ENCODE results near the gene SLC25A25. TPM values are rescaled to one million over a fixed set of nuclear protein-coding genes. Genes with fewer than 3 reads are reported as not detected.
"Not testable (repeated sequence)": the region's sequence is repeated elsewhere in the genome, so short reads cannot be mapped to it uniquely, and the experiment has no call there.

Gene SLC25A25
- total and polyA plus RNA-seq, 5 donors from 2014 or later, result 11.3 to 13.8 (median 12.0) TPM

DNA sequence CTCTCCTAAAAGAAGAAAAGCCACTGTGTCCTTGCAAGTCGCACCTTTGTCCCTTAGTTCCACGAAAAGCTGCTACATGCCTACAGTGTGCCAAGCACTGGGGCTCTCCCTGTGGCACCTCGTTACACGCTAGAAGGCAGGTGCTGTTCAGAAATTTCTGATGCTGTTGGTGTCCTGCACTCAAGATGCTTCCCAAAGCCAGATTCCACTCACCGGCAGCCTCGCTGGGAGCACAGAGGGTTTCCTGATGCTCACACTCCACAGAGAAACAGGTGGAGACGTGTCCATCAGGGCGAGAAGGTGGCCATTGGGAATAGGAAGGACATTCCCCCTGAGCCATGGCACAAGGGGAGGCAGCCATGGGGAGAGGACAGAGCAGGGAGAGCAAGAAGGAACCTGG, 63.3 kb downstream of the SLC25A25 start:
- not testable (repeated sequence) for H3K27me3 ChIP-seq (ENCODE audit: control insufficient read depth, insufficient read depth, low read length); DNase-seq; H3K9me3 Mint-ChIP-seq; ATAC-seq (ENCODE audit: low read depth in 2 of 2); H3K36me3 ChIP-seq (ENCODE audit: control insufficient read depth, insufficient read depth, low read length); H3K36me3 Mint-ChIP-seq; H3K27ac Mint-ChIP-seq; H3K9me3 ChIP-seq (ENCODE audit: control insufficient read depth in 2 of 2, low read length in 2 of 2); H3K27ac ChIP-seq (ENCODE audit: insufficient read depth, low read length, poor library complexity, severe bottlenecking); H3K4me3 ChIP-seq (ENCODE audit: low read depth, low read length)
- H3K4me1 ChIP-seq (ENCODE audit: control insufficient read depth, insufficient read depth, low read length, poor library complexity, severe bottlenecking), result peaks cover 20% of the 10 kb centered on the region
- Mint-ChIP-seq H3K4me3 (peak overlapping the region in 2 of 4 donors; percentile 21 to 100), H3K27me3 (peaks cover 41% of the 10 kb centered on the region), H3K4me1 (peaks cover 7 to 26% (median 16%) of the 10 kb centered on the region in 4 donors)

DNA sequence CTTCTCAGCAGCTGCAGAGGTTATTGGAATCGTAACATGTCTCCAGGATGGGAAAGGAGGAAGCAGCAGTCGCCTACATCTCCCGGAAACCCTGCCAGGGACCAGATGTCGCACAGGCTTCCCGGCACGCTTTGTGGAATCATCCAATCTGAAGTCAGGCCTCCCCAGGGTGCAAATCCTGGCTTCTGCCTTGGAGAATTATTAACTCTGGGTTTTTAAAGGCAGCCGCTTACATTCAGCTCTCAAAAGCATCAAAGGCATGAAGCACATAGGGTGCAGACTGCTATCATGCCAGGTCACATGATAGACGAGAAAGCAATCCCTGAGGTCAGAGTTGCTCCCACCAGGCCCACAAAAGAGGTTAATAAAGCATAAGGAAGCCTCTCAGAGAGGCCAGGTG, 64.1 kb downstream of the SLC25A25 start:
- ATAC-seq (ENCODE audit: low read depth in 2 of 2); H3K36me3 Mint-ChIP-seq; DNase-seq; H3K4me3 Mint-ChIP-seq; H3K4me3 ChIP-seq (ENCODE audit: low read depth, low read length); H3K27ac ChIP-seq (ENCODE audit: insufficient read depth, low read length, poor library complexity, severe bottlenecking); H3K27me3 ChIP-seq (ENCODE audit: control insufficient read depth, insufficient read depth, low read length); H3K36me3 ChIP-seq (ENCODE audit: control insufficient read depth, insufficient read depth, low read length); H3K27ac Mint-ChIP-seq; H3K9me3 ChIP-seq (ENCODE audit: control insufficient read depth in 2 of 2, low read length in 2 of 2); H3K9me3 Mint-ChIP-seq: not testable (repeated sequence)
- Mint-ChIP-seq H3K27me3 (peaks cover 45% of the 10 kb centered on the region), H3K4me1 (peaks cover 7 to 25% (median 14%) of the 10 kb centered on the region in 4 donors)
- H3K4me1 ChIP-seq (ENCODE audit: control insufficient read depth, insufficient read depth, low read length, poor library complexity, severe bottlenecking), result peaks cover 12% of the 10 kb centered on the region

DNA sequence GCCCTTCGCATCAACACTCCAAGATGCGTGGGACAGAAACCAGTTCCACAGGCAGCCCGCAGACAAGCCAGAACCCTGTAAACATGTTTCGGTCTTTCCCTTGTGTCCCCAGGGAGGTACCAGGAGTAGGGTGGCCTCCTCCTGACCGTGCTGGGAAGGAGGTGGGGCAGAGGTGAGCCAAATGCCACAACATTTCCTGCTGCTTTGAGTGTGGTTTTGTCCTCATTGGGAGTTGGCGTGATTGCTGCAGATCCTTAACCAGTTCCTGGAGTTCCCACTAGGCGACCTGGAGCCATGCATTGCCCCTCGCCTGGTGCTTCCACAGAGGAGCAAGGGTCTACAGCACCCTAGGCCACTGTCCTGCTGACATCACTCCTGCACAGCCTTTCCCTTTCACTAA, 67.5 kb downstream of the SLC25A25 start:
- not testable (repeated sequence) for H3K4me1 Mint-ChIP-seq; H3K27me3 ChIP-seq (ENCODE audit: control insufficient read depth, insufficient read depth, low read length); H3K4me1 ChIP-seq (ENCODE audit: control insufficient read depth, insufficient read depth, low read length, poor library complexity, severe bottlenecking); H3K4me3 Mint-ChIP-seq; H3K9me3 ChIP-seq (ENCODE audit: control insufficient read depth in 2 of 2, low read length in 2 of 2); H3K4me3 ChIP-seq (ENCODE audit: low read depth, low read length); H3K36me3 Mint-ChIP-seq; H3K36me3 ChIP-seq (ENCODE audit: control insufficient read depth, insufficient read depth, low read length); H3K9me3 Mint-ChIP-seq; H3K27ac ChIP-seq (ENCODE audit: insufficient read depth, low read length, poor library complexity, severe bottlenecking); ATAC-seq (ENCODE audit: low read depth in 2 of 2); DNase-seq
- H3K27me3 Mint-ChIP-seq, result peaks cover 41% of the 10 kb centered on the region
- peak overlapping the region in 1 of 3 donors; percentile 78 for H3K27ac Mint-ChIP-seq

DNA sequence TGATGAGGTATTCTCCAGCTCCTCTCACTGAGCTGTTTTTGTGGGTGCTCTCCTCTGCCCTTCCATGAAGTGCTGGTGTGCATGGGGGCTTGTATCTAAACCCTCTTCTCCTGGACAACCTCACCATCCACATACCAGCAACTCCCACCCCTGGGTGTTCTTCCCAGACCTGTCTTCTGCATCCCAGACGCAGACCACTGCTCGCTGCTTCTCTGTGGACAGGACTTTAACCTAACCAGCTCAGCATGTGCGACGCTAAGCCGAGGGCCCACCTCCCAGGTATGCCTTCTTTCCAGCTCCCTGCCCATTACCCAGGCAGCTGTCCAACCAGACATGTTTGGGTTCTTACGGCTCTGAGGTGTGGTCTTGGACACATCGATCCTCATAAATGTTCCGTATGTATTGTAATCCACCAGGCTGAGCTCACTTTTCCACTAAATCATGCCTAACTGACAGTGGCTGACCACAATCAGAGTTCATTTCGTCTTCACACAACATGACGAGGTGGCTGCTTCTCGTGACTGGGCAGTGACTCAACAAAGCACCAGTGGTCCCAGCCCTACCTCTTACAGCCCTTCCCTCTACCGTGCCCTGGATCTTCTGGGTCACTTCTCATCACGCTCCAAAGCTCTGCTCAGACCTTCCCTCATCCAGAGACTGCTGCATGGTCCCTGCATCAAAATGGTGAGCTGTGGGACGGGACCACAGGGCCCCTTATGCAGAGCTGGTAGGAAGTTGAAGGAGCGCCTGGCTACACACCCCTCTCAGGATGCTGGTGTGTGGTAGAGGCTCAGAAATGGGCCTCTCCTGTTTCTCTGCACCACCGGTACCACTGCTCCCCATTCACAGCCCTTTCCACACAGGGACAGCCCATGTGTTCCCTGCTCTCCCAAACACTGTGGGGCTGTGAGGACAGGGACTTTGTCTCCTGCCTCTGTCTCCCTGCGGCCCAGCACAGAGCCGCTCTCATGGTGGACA, 69.1 kb downstream of the SLC25A25 start:
- H3K9me3 Mint-ChIP-seq, result peaks cover 0 to 1% (median 0%) of the 10 kb centered on the region in 7 donors
- DNase-seq (no peak), ATAC-seq (ENCODE audit: low read depth in 2 of 2) (no peak)
- Histone ChIP-seq H3K27ac (ENCODE audit: insufficient read depth, low read length, poor library complexity, severe bottlenecking) (no peak overlapping the region), H3K4me1 (ENCODE audit: control insufficient read depth, insufficient read depth, low read length, poor library complexity, severe bottlenecking) (peaks cover under 1% of the 10 kb centered on the region), H3K9me3 (ENCODE audit: control insufficient read depth in 2 of 2, low read length in 2 of 2) (no peaks in the 10 kb centered on the region), H3K4me3 (ENCODE audit: low read depth, low read length) (no peak overlapping the region), H3K27me3 (ENCODE audit: control insufficient read depth, insufficient read depth, low read length) (no peaks in the 10 kb centered on the region), H3K36me3 (ENCODE audit: control insufficient read depth, insufficient read depth, low read length) (no peaks in the 10 kb centered on the region)
- H3K27ac Mint-ChIP-seq, result no peak overlapping the region
- H3K36me3 Mint-ChIP-seq, result no peaks in the 10 kb centered on the region
- H3K27me3 Mint-ChIP-seq, result peaks cover 41% of the 10 kb centered on the region
- H3K4me1 Mint-ChIP-seq, result peaks cover 2 to 11% (median 8%) of the 10 kb centered on the region in 4 donors
- no peak overlapping the region for H3K4me3 Mint-ChIP-seq

DNA sequence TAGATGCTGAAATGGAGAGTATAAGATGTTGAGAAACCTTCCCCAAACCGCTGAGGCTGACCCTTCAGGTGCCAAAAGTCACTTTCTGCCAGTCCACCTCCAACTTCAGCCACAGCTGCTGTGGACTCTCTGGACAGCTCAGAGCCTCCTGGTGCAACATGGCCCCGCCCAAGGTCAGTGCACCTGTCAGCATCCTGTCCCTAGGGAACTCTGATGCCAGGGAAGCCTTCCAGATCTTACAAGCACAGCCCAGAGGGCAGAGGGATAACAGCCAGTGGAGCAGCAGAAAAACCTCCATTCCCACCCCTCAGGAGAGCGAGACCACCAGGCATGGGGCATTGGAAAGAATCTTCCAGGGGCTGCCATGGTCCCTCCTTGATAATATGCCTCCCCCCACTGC, 70.0 kb downstream of the SLC25A25 start:
- H3K27ac Mint-ChIP-seq, result no peak overlapping the region
- DNase-seq (no peak), ATAC-seq (ENCODE audit: low read depth in 2 of 2) (no peak)
- no peaks in the 10 kb centered on the region for H3K9me3 ChIP-seq (ENCODE audit: control insufficient read depth in 2 of 2, low read length in 2 of 2)
- H3K27me3 ChIP-seq (ENCODE audit: control insufficient read depth, insufficient read depth, low read length), result no peaks in the 10 kb centered on the region
- no peak overlapping the region for H3K27ac ChIP-seq (ENCODE audit: insufficient read depth, low read length, poor library complexity, severe bottlenecking)
- H3K36me3 ChIP-seq (ENCODE audit: control insufficient read depth, insufficient read depth, low read length), result no peaks in the 10 kb centered on the region
- H3K4me3 Mint-ChIP-seq, result no peak overlapping the region
- H3K4me3 ChIP-seq (ENCODE audit: low read depth, low read length), result no peak overlapping the region
- H3K9me3 Mint-ChIP-seq, result peaks cover 0 to 1% (median 0%) of the 10 kb centered on the region in 7 donors
- H3K27me3 Mint-ChIP-seq, result peaks cover 33% of the 10 kb centered on the region
- H3K36me3 Mint-ChIP-seq, result no peaks in the 10 kb centered on the region
- H3K4me1 Mint-ChIP-seq, result peaks cover 2 to 13% (median 11%) of the 10 kb centered on the region in 4 donors
- H3K4me1 ChIP-seq (ENCODE audit: control insufficient read depth, insufficient read depth, low read length, poor library complexity, severe bottlenecking), result peaks cover 7% of the 10 kb centered on the region

DNA sequence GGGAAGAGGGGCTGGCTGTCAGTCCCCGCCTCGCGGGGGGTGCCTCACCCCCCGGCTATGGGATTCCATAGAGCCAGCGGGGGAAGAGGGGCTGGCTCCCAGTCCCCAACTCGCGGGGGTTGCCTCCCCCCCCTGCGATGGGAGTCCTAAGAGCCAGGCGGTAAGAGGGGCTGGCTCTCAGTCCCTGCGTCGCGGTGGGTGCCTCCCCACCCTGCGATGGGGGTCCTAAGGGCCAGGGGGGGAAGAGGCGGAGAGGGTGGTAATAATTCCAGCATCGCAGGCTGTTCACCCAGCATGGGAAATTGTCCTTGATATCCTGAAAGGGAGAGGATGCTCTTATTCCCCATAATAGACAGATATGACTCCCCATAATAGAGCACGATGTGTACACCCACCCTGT, 71.6 kb downstream of the SLC25A25 start:
- Histone ChIP-seq H3K4me1 (ENCODE audit: control insufficient read depth, insufficient read depth, low read length, poor library complexity, severe bottlenecking) (peaks cover 7% of the 10 kb centered on the region), H3K36me3 (ENCODE audit: control insufficient read depth, insufficient read depth, low read length) (no peaks in the 10 kb centered on the region), H3K9me3 (ENCODE audit: control insufficient read depth in 2 of 2, low read length in 2 of 2) (no peaks in the 10 kb centered on the region), H3K4me3 (ENCODE audit: low read depth, low read length) (no peak overlapping the region), H3K27me3 (ENCODE audit: control insufficient read depth, insufficient read depth, low read length) (no peaks in the 10 kb centered on the region), H3K27ac (ENCODE audit: insufficient read depth, low read length, poor library complexity, severe bottlenecking) (no peak overlapping the region)
- no peaks in the 10 kb centered on the region for H3K9me3 Mint-ChIP-seq
- H3K4me1 Mint-ChIP-seq, result peaks cover 2 to 16% (median 7%) of the 10 kb centered on the region in 4 donors
- DNase-seq (no peak), ATAC-seq (ENCODE audit: low read depth in 2 of 2) (no peak)
- H3K27me3 Mint-ChIP-seq, result peaks cover 17% of the 10 kb centered on the region
- H3K36me3 Mint-ChIP-seq, result no peaks in the 10 kb centered on the region
- H3K27ac Mint-ChIP-seq, result no peak overlapping the region
- no peak overlapping the region for H3K4me3 Mint-ChIP-seq

DNA sequence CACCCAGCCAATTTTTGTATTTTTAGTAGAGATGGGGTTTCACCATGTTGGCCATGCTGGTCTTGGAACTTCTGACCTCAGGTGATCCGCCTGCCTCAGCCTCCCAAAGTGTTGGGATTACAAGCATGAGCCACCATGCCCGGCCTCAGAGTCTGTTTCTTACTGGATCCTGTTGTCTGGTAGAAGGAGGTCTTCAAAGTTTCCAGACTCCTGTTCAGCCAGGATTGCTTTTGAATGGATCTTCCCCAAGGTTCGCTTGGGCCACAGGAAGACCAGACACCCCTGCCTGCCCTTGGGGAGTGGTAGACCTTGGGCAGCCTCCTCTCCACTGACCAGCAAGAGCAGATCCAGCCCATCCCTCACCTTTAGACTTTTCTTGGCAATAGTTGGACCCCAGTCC, 73.6 kb downstream of the SLC25A25 start:
- Mint-ChIP-seq H3K9me3 (peaks cover 0 to 1% (median 0%) of the 10 kb centered on the region in 7 donors), H3K27ac (peak overlapping the region in 1 of 3 donors; percentile 28), H3K27me3 (peaks cover 7% of the 10 kb centered on the region), H3K36me3 (no peaks in the 10 kb centered on the region), H3K4me1 (peaks cover 2 to 16% (median 5%) of the 10 kb centered on the region in 4 donors), H3K4me3 (no peak overlapping the region)
- H3K27ac ChIP-seq (ENCODE audit: insufficient read depth, low read length, poor library complexity, severe bottlenecking), result no peak overlapping the region
- H3K27me3 ChIP-seq (ENCODE audit: control insufficient read depth, insufficient read depth, low read length), result no peaks in the 10 kb centered on the region
- no peak overlapping the region for H3K4me3 ChIP-seq (ENCODE audit: low read depth, low read length)
- no peaks in the 10 kb centered on the region for H3K9me3 ChIP-seq (ENCODE audit: control insufficient read depth in 2 of 2, low read length in 2 of 2)
- no peak for ATAC-seq (ENCODE audit: low read depth in 2 of 2)
- peaks cover 7% of the 10 kb centered on the region for H3K4me1 ChIP-seq (ENCODE audit: control insufficient read depth, insufficient read depth, low read length, poor library complexity, severe bottlenecking)
- no peak for DNase-seq
- no peaks in the 10 kb centered on the region for H3K36me3 ChIP-seq (ENCODE audit: control insufficient read depth, insufficient read depth, low read length)

Measured in CD4-positive, CD25-positive, alpha-beta regulatory T cell (primary cell).